ENCODE measurements around the gene C15orf39.

Gene C15orf39

GRCh38 chr15:75172284-75172820 is 29.3 kb upstream of the C15orf39 start:
- DNase-seq (ENCODE audit: low spot score), result no peak

GRCh38 chr15:75174102-75174501 is 27.6 kb upstream of the C15orf39 start:
- DNase-seq (ENCODE audit: low spot score), result no peak

- no peak for DNase-seq (ENCODE audit: low spot score)
Observed at GRCh38 chr15:75174729-75175128, 27.0 kb upstream of the C15orf39 start.

- no peak for DNase-seq (ENCODE audit: low spot score)
Observed at GRCh38 chr15:75176396-75176761, 25.3 kb upstream of the C15orf39 start.

- no peak for DNase-seq (ENCODE audit: low spot score)
Observed at GRCh38 chr15:75177360-75178071, 24.2 kb upstream of the C15orf39 start.

- DNase-seq (ENCODE audit: low spot score), result no peak
Observed at GRCh38 chr15:75178171-75178937, 23.3 kb upstream of the C15orf39 start.

- DNase-seq (ENCODE audit: low spot score), result no peak
Observed at GRCh38 chr15:75178938-75179745, 22.5 kb upstream of the C15orf39 start.

GRCh38 chr15:75179746-75180140 is 21.9 kb upstream of the C15orf39 start:
- no peak for DNase-seq (ENCODE audit: low spot score)

GRCh38 chr15:75181780-75182179 is 19.9 kb upstream of the C15orf39 start:
- DNase-seq (ENCODE audit: low spot score), result no peak

GRCh38 chr15:75182187-75183131 is 19.2 kb upstream of the C15orf39 start:
- no peak for DNase-seq (ENCODE audit: low spot score)

- DNase-seq (ENCODE audit: low spot score), result no peak
Observed at GRCh38 chr15:75185271-75186029, 16.2 kb upstream of the C15orf39 start.

GRCh38 chr15:75186044-75186443 is 15.6 kb upstream of the C15orf39 start:
- no peak for DNase-seq (ENCODE audit: low spot score)

GRCh38 chr15:75188499-75188898 is 13.2 kb upstream of the C15orf39 start:
- no peak for DNase-seq (ENCODE audit: low spot score)

- no peak for DNase-seq (ENCODE audit: low spot score)
Observed at GRCh38 chr15:75191235-75191634, 10.4 kb upstream of the C15orf39 start.

- no peak for DNase-seq (ENCODE audit: low spot score)
Observed at GRCh38 chr15:75192307-75192706, 9.4 kb upstream of the C15orf39 start.

- DNase-seq (ENCODE audit: low spot score), result no peak
Observed at GRCh38 chr15:75193272-75193671, 8.4 kb upstream of the C15orf39 start.

- DNase-seq (ENCODE audit: low spot score), result no peak
Observed at GRCh38 chr15:75193976-75194375, 7.7 kb upstream of the C15orf39 start.

- no peak for DNase-seq (ENCODE audit: low spot score)
Observed at GRCh38 chr15:75194397-75194796, 7.3 kb upstream of the C15orf39 start.

GRCh38 chr15:75195122-75195765 is 6.4 kb upstream of the C15orf39 start:
- DNase-seq (ENCODE audit: low spot score), result no peak

- no peak for DNase-seq (ENCODE audit: low spot score)
Observed at GRCh38 chr15:75195766-75196241, 5.9 kb upstream of the C15orf39 start.
